GM19025 (cell line): ENCODE measurements around the gene SPTAN1.
"Not testable (repeated sequence)": the region's sequence is repeated elsewhere in the genome, so short reads cannot be mapped to it uniquely, and the experiment has no call there.

Experiments
- ATAC-seq: cut with Tn5 transposase; IDR thresholded peaks from one replicate; pipeline ENCODE4 v1.9.1; 2021; ENCODE audit warnings: mild to moderate bottlenecking, low read depth, moderate library complexity; ENCODE audit not compliant: unreplicated experiment

SPTAN1 gene

DNA sequence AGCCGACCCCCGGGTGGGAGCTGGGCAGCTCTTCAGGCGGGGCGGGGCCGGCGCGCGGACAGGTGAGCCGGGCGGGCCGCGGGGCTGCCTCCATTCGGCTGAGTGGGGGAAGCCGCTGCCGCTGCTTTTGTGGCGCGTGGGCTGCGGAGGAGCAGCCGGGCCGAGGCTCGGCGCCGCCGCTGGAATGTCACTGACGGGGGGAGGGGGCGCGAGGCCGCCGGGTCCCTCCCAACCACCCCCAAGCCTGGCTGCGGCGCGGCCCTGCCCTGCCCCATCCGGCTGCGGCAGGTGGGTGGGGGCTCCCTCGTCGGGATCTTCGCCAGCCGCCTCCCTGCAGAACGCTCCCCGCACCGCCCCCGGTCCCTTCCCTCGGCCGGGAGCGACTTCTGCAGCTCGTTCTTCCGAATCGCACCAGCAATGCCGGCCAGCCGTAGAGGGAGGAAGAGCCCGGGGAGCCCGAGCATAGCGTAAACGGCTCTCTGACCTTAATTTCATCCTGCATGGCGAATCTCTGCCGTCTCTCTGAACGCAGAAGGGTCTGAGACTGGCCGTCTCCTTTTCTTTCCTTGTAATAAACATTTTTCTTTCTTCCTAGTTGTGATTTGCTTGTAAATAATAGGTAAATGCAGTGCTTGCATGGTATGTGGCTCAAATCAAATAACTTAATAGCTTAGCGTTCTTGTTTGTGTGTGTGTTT, 505 bp downstream of the SPTAN1 start:
- peak; percentile 22 for ATAC-seq

DNA sequence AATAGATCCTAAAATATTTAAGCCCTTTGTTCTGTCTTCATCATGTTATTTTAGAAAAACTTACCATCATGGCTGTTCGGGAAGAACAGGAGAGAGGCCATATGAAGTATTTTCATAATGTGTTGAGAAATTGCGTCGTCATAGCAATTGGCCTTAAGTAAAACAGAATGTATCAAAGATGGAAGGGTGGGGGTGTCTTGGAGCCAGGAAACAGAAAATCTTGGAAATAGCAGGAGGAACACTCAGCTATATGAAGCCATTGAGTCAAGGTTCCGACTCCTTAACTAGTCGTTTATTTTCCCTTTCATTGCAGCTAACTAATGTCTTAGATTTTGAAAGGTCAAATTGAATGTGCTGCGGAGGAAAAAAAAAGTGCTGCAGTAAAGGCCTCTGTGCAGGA, 1.3 kb downstream of the SPTAN1 start:
- ATAC-seq, result no peak

DNA sequence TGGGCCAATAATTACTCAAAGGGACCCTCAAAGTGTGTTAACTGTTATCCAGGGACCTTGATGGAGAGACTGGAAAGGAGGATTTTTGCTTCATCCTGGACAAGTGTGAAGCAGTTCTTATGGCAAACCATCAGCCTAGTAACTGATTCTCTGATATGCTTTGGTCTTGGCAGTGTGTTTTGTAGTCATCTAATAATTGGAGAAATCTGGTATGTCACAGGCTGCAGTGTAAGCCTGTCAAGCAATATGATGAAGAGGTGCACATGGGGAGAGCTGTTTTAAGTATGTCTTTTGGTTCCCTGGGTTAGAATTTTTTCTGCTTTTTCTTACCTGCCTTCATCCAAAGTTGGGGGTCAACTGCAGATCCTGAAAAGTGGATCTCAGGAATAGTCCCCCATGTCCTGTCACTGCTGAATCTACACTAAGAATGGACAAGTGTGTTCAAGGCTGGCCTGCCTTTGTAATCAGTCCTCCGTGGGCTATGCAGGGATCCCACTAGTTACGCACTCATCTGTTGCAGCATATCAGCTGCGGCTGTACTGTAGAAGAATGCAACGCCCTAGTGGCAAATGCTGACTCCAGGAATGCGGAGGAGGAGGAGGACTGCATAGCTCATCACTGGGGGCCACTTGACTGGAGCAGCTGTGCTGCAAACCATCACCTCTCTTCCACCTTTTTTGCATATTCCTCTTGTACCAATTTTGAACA, 1.9 kb downstream of the SPTAN1 start:
- no peak for ATAC-seq

DNA sequence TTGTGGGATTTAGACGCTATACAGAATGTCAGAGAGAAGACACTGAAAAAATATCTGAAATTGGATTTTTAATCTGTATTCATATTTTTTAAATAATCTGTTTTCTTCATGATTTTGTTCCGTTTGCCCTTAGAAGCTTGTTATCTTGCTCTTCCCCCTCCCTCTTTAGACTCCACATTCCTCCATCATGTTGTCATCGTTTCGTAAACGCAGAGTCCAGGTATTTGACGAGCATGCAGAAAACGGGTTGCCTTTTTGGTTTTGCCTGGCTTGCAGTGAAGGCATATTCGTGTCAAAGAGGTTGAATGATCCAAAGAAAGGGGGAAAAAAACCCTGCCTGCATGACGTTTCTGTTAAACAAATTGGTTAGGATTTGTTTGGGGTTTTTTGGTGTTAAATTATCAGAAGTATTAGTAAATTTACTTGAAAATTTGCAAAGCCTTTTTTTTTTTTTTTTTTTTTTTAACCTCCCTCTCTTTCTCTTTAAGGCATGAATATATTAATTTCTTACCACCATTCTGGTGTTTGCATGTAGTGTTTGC, 2.9 kb downstream of the SPTAN1 start:
- ATAC-seq, result no peak

DNA sequence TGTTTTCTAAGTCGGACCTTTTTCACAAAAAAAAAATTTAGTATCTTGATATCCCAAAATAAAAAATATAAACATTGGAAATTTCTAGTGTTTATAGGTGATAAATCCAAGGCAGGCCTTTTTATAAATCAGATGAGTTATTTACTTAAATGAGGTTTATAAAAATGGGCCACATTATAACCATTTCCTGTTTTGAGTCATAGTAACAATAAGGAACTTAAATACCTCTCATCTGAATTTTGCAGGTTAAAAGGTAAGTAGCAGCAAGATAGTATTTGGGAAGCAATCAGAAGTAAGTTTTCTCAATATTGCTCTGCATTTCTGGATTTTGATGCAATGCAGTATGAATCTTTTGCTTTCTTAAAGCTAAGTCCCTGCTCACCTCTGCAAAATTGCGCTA, 3.9 kb downstream of the SPTAN1 start:
- ATAC-seq, result no peak

DNA sequence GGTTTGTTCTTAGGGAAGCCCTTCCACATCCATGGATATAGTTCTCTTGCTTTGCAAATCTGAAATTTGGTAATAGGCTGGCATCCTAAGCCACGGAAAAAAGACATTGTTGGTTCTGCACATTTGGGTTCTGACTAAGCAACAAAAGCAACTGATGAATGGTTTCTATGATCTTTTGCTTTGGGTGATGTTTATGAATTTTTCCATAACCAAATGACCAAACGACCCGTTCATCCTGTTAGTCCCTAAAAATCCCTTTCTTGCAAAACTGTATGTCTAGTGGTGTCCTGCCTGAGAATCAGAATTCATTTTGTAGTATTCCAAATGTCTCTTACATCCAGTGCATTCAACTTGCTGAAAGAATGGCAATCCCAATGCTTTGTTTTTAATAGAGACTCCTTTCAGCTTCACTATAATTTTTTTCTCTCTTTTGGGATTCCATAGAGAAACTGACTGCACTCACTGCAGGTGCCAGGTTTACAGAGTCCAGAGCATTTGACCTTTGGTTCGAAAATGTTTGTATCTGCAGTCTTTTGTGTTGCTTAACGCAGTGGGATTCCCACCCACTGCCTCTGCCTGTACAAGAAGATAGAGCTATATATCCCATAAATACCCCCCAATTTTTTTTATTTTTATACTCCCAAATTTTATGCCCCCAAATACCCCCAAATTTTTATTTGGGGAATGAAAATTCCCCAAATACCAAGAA, 4.7 kb downstream of the SPTAN1 start:
- no peak for ATAC-seq

DNA sequence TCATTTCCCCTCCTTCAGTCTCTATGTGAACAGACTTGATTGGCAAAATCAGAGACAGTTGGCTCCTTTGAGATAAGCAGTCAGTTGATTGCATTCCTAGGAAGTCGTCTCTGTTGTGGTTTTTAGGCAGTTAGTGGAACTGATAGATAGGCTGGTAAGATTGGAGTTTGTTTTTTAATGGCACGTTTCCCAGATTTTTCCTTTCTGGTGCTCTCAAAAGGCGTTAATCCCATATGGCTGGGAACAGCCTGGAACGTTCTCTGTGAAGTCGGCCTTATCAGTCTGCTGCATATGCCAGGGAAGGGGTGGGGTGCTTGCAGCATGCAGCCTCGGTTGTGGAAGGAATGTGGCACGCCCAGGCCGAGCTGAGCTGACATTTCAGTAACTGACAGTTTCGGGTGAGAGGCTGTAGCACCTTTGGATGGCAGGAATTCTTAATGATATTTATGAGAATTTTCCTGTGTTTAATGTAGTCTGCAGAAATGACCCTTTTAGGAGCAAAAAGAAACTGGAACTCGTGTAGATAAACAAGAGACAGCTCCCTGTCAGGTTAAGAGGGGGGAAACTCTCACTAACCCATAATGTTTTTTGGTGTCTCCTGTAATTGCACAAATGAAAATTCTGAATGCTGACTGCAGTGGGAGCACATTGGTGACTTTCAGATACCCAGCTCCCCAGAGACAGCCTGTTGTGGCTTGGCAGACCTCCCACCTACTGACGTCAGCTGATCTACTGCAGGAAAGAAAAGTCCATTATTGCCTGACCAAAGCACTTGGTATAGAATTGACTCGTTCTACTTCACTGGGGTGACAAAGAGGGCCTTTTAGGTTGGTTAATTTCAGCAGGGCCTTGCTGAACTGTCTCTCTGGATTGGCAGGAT, 6.3 kb downstream of the SPTAN1 start:
- peak; percentile 46 for ATAC-seq

DNA sequence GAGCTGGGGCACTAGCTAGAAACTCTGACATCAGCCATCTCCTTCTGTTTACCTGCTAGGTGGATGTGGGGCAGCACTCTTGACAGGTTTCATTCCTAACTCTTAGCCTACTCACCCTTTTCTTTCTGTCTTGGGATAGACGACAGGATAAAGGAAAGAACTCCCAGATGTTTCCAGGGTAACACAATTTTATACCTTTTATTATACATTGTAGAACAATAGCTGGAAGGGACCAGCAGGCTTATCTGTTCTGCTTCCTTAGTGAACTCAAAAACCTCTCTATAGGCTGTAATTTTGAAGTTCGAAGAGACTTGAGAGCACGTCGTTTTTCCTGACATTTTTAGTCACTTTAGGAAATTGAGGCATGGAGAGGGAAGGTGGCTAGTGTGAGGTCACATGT, 13.2 kb downstream of the SPTAN1 start:
- ATAC-seq, result no peak

DNA sequence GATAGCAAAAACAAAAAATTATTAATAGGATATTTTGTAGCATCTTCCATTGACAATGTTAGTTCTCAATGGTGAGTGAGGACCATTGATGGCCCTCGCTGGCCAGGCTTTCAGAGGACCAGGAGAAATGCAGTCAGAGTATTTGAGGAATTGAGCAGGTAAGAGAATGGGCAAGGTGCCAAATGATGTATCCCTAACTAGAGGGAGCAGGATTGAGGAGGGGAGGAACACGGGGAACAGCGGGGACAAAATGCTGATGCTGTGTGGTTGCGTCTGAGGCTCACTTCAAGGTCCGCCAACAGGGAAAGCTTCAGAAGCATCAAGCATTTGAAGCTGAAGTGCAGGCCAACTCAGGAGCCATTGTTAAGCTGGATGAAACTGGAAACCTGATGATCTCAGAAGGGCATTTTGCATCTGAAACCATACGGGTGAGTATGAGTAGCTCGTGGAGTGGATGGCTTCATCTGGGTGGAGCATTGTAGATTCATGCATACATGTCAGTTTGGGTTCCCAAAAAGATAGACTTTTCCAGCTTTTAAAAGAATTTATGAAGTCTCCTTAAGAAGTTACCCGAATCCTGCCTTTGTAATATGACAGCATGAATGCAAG, 16.2 kb downstream of the SPTAN1 start:
- ATAC-seq, result no peak

DNA sequence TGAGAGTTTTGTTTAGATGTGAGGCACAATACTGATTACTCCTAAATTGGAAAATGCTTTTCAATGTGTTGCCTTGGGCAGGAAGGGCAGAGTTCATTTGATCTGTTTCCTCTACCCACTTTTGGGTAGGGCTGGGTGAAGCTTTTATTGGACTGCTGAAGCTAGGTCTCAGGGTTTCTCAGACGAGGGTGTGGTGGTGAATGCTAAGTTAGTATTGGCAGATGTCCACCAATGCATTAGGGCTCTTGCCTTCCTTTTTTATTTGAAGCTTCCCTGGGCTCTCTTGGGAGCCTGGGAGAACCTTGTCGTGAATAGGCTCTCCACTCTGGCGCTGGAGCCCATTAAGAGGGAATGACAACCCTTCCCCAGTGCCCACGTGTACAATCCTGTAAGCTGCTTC, 23.1 kb downstream of the SPTAN1 start:
- ATAC-seq, result no peak

DNA sequence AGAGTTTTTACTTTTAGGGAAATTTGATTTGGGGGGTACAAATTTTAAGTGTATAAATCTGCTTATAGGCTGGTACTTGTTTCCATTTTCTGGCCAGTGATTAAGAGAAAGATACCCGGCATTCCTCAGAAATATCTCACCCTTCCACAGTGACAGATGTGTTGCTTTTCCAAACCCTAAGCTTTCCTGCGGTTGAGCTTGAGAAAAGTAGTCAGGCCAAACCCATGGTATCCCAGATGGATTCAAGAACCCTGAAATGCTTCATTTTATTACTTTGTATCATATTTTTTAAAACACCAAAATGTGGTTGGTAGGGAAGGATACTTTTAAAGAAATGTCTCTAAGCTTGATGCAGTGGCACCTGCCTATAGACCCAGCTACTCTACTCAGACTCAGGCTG, 23.5 kb downstream of the SPTAN1 start:
- no peak for ATAC-seq

DNA sequence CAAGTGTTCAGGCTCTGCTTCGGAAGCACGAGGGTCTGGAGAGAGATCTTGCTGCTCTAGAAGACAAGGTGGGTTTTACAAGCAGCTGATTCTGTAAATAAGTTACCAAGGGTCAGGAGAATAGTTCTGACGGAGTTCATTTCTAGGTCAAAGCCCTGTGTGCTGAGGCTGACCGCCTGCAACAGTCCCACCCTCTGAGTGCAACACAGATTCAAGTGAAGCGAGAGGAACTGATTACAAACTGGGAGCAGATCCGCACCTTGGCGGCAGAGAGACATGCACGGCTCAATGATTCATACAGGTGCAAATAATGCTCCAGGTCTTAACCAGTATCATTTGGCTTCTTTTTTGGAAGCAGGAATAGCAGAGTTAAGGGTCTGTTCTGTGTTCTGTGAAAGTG, 24.8 kb downstream of the SPTAN1 start:
- ATAC-seq, result no peak

DNA sequence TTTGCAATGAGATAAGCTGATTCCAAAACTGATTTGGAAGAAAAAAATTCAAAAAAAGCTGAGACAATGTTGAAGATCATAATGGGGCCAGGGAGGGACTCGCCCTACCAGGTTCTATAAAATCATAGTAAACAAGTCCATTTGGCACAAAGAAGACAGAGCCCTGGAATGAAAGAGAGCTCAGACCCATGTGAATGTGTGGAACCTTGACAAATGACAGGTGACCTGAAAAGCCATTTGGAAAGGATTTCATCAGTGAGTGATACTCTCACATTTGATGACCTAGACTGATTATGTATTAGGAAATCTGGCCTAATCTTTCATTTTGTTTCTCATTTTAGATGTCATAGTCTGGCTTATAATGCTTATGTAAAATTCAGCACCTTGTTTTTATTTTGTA, 26.8 kb downstream of the SPTAN1 start:
- ATAC-seq, result no peak

DNA sequence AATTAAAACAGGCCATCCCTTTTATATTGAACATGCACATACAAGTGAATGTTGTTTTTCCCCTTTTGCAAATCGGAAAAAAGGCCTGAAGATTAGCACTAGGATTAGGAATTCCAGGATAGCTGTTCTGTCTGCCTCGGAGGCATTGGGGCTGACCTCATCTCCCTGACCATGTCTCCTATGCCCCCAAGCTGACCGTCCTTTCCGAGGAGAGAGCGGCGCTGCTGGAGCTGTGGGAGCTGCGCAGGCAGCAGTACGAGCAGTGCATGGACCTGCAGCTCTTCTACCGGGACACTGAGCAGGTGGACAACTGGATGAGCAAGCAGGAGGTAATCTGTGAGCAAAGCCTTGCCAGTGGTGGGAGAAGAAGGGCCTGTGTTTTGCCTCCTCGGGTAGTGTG, 28.3 kb downstream of the SPTAN1 start:
- ATAC-seq, result no peak

DNA sequence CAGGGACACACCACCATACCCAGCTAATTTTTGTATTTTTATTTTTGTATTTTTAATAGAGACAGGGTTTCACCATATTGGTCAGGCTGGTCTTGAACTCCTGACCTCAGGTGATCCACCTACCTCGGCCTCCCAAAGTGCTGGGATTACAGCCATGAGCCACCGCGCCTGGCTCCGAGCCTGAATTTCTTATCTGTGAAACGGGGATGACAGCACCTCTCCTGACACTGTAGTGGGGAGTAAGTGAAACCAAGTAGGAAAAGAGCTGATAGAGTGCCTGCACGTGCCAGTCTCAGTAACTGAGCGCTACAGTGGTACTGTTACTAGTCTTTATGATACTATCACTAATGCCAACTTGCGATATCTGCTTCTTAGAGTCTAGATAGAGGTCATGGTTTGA, 32.8 kb downstream of the SPTAN1 start:
- not testable (repeated sequence) for ATAC-seq

DNA sequence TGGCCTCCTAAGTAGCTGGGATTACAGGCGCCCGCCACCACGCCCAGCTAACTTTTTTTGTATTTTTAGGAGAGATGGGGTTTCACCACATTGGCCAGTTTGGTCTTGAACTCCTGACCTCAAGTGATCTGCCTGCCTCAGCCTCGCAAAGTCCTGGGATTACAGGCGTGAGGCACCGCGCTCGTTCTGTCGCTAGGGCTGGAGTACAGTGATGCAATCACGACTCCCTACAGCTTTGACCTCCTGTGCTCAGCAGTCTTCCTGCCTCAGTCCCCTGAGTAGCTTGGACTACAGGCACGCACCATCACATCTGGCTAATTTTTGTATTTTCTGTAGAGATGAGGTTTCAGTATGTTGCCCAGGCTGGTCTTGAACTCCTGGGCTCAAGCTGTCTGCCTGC, 34.5 kb downstream of the SPTAN1 start:
- ATAC-seq, result not testable (repeated sequence)

DNA sequence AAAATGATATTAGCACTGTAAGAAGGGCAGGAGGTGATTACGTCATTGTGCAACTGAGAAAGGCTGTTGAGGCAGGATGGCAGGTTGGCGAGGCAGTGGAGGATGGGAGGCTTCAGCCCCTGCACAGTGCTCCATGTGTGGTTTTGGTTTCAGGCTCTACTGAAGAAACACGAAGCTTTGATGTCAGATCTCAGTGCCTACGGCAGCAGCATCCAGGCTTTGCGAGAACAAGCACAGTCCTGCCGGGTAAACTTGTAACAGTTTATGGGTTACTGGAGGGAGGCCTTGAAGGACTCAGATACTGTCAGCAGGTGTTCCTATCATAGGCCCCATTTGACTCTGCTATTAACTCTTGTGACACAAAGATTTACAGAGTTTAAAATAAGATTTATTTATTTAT, 35.1 kb downstream of the SPTAN1 start:
- no peak for ATAC-seq

DNA sequence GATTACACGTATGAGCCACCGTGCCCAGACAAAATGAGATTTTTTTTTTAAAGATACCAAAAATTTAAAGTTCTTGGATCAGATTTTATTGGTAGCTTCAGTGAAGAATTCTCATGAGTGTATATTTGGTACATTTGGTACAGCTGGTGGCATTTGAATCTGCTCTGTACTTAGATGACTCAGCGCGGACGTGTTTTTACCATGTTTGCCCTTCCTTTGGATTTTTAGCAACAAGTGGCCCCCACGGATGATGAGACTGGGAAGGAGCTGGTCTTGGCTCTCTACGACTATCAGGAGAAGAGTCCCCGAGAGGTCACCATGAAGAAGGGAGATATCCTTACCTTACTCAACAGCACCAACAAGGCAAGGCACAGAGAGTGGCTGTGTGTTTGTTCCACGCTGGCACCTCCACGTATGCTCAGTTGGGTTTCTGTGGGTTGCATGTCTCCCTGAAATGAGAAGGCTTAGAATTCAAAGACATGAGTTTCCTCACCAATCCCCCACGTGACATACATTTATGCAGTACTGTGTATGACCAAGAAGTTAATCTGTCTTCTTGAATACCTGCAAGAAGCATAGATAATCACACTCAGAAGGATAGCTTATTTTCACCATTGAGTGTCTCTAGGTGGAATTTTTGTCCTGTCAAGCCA, 36.3 kb downstream of the SPTAN1 start:
- ATAC-seq, result no peak

DNA sequence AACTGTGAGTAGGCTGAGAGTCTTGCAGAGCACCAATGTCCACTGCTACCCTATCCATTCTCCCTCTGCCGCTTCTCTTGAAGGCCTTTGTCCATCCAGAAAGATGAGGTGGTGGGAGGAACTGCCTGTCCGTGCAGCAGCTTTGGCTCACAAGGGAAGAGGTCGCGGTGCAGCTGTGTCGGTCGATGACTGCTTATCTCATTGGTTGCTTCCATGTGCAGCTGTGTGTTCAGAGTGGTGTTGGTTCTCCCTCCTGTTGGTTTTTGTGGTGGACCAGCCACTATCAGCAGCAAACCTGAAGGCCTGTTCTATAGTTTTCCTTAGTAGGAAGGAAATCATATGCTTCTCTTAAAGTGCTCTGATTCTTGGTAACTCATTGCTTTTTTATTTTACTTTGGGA, 40.7 kb downstream of the SPTAN1 start:
- no peak for ATAC-seq

DNA sequence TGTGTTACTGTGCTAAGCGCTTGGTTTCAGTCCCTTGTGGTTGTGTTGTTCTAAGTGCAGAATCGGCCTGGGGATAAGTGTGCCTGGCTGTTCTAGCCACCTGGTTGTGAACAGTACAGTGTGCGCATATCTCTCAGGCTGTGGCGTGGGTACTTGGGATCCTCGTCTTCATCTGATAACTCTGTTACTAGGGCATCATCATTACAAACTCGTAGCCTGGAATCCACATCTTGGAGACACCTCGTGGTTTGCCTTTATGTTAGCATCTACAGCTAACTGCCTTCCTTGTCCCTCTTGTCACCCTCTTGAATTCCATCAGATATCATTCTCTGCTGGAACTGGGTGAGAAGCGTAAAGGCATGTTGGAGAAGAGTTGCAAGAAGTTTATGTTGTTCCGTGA, 41.5 kb downstream of the SPTAN1 start:
- no peak for ATAC-seq
